GM23248 (cell line): ENCODE measurements around the gene SH3RF3. TPM values are rescaled to one million over a fixed set of nuclear protein-coding genes. Genes with fewer than 3 reads are reported as not detected.

Source experiments
- DNase-seq: peaks from one replicate; pipeline ENCODE4 v3.0.0-alpha.2; 2015
- H2AFZ ChIP-seq: fragments of 200-600 bp; sonication (generic); 2 replicates; pipeline ENCODE4 v1.6.1; 2016; ENCODE audit warnings: antibody characterized with exemption
- H3F3A ChIP-seq: fragments of 200-600 bp; sonication (generic); 2 replicates; pipeline ENCODE4 v1.6.1; 2016; ENCODE audit warnings: mild to moderate bottlenecking, antibody characterized with exemption, mixed run types; ENCODE audit not compliant: insufficient read depth
- H3K27ac ChIP-seq: fragments of 200-600 bp; sonication (generic); 2 replicates; pipeline ENCODE4 v1.5.1; 2016; ENCODE audit warnings: mild to moderate bottlenecking
- H3K27me3 ChIP-seq: fragments of 200-600 bp; sonication (generic); replicated peaks from 2 replicates; pipeline ENCODE4 v1.6.1; 2016; ENCODE audit warnings: mild to moderate bottlenecking; ENCODE audit not compliant: insufficient read depth
- H3K36me3 ChIP-seq: fragments of 200-600 bp; sonication (generic); 2 replicates; pipeline ENCODE4 v1.6.1; 2016; ENCODE audit warnings: low read depth, mild to moderate bottlenecking
- H3K4me1 ChIP-seq: fragments of 200-600 bp; sonication (generic); 2 replicates; pipeline ENCODE4 v1.6.1; 2016; ENCODE audit warnings: mild to moderate bottlenecking; ENCODE audit not compliant: insufficient read depth
- H3K4me2 ChIP-seq: fragments of 200-600 bp; sonication (generic); one replicate; pipeline ENCODE4 v1.6.1; 2016; ENCODE audit warnings: mild to moderate bottlenecking; ENCODE audit not compliant: unreplicated experiment
- H3K4me3 ChIP-seq: fragments of 200-600 bp; sonication (generic); 2 replicates; pipeline ENCODE4 v1.5.1; 2016; ENCODE audit warnings: mild to moderate bottlenecking
- H3K79me2 ChIP-seq: fragments of 200-600 bp; sonication (generic); 2 replicates; pipeline ENCODE4 v1.6.1; 2016; ENCODE audit warnings: mild to moderate bottlenecking; ENCODE audit not compliant: insufficient read depth
- H3K9ac ChIP-seq: fragments of 200-600 bp; sonication (generic); 2 replicates; pipeline ENCODE4 v1.6.1; 2016; ENCODE audit warnings: mild to moderate bottlenecking
- H3K9me2 ChIP-seq: fragments of 200-600 bp; sonication (generic); 2 replicates; pipeline ENCODE4 v1.6.1; 2016; ENCODE audit warnings: mixed run types, mild to moderate bottlenecking, moderate library complexity; ENCODE audit not compliant: insufficient read depth
- H3K9me3 ChIP-seq: fragments of 200-600 bp; sonication (generic); one replicate; pipeline ENCODE4 v1.6.1; 2017; ENCODE audit warnings: low read depth
- H4K20me1 ChIP-seq: fragments of 200-600 bp; sonication (generic); 2 replicates; pipeline ENCODE4 v1.6.0; 2016; ENCODE audit not compliant: insufficient read depth
- EZH2 ChIP-seq: fragments of 200-600 bp; sonication (generic); IDR thresholded peaks from 2 replicates; pipeline ENCODE4 v1.6.1; 2018; ENCODE audit warnings: antibody characterized with exemption, mild to moderate bottlenecking; ENCODE audit not compliant: insufficient read depth, poor library complexity, severe bottlenecking
- EZH2phosphoT487 ChIP-seq: fragments of 200-600 bp; sonication (generic); IDR thresholded peaks from 2 replicates; pipeline ENCODE4 v1.6.1; 2018; ENCODE audit warnings: antibody characterized with exemption, moderate library complexity, mild to moderate bottlenecking, low read depth; ENCODE audit not compliant: insufficient read depth
- WGBS, 2 experiments: methylation state at CpG; one replicate each; pipeline ENCODE4 v1.1.6; 2015 to 2017; ENCODE audit warnings: low lambda C conversion rate in 2 of 2, low coverage in 1 of 2; ENCODE audit errors: missing lambda C conversion rate in 2 of 2; 5-methylcytosine and 5-hydroxymethylcytosine counted together
- in situ Hi-C: fragments of 300-500 bp; cut with MboI; formaldehyde crosslinking; loops from 2 replicates; pipeline ENCODE4 v1.15.0; 2020
- polyA plus RNA-seq: library from polyadenylated mRNA; unstranded; fragments of >200 nt; fragmentation: Nextera tagmentation; extraction: Ambion mirVana; gene quantifications from 2 replicates; pipeline ENCODE4 v1.2.1, GENCODE V29; 2016
- total RNA-seq: library from RNA; depleted of rRNA; stranded (reverse); fragments of >200 nt; shearing (Covaris generic); gene quantifications from 2 replicates; pipeline ENCODE4 v1.2.3, GENCODE V29; 2014

SH3RF3 gene
- total and polyA plus RNA-seq, 2 experiments from 2014 or later = 1.5 to 5.2 TPM

DNA sequence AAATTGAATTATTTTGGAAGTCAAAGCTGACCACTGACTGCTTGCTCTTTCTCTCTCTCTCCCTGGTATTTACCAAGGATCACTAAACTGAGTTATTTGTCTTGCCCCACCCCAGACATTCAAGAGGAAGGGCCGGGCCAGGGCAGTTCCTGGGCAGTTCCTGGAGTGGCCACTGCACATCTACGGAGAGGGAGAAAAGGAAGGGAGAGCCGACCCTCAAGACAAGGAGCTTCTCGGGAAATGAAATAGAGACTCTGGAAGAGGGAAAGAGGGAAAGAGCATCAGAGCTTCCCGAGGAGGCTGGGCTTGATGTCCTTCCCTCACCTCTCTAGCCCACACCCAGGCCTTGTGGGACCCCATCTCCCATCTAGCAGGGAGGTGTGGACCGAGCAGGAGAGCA is 401.7 kb downstream of the SH3RF3 start:
- H2AFZ ChIP-seq = no peak overlapping the region
- H3K9ac ChIP-seq = no peak overlapping the region
- no peaks in the 10 kb centered on the region for H4K20me1 ChIP-seq
- no peaks in the 10 kb centered on the region for H3K36me3 ChIP-seq
- in situ Hi-C loops = no loop called here
- peaks cover 9% of the 10 kb centered on the region for H3K4me1 ChIP-seq
- H3K27me3 ChIP-seq = peaks cover 9% of the 10 kb centered on the region
- no peaks in the 10 kb centered on the region for H3F3A ChIP-seq
- no peak for TF ChIP-seq EZH2phosphoT487
- TF ChIP-seq EZH2 = no peak
- H3K9me3 ChIP-seq = no peaks in the 10 kb centered on the region
- no peak overlapping the region for H3K4me3 ChIP-seq
- no peak for DNase-seq
- 81 to 85% methylated on average over 6 of the region's 6 CpGs for WGBS, 2 experiments
- no peak overlapping the region for H3K4me2 ChIP-seq
- H3K79me2 ChIP-seq = no peaks in the 10 kb centered on the region
- no peak overlapping the region for H3K27ac ChIP-seq
- no peaks in the 10 kb centered on the region for H3K9me2 ChIP-seq

DNA sequence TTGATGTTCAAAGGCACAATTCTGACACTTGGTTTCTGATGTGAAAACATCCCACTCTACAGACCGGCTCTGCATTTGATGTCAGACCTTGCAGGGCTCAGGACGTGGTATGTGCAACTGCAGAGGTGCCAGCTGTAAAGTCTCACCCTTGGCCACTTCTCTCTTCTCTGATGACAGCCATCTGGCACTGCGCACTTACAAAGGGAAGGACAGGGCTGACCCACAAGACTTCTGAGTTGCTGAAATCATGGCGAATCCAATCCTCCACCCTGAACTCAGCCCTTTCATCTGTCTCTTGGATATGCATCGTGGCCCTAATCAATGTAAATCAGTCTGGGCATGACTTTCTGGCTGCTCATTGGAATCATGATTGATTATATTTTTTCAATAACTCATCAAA is 402.2 kb downstream of the SH3RF3 start:
- H3F3A ChIP-seq = no peaks in the 10 kb centered on the region
- no peaks in the 10 kb centered on the region for H3K79me2 ChIP-seq
- peaks cover 9% of the 10 kb centered on the region for H3K27me3 ChIP-seq
- TF ChIP-seq EZH2phosphoT487 (no peak), EZH2 (no peak)
- H3K36me3 ChIP-seq = no peaks in the 10 kb centered on the region
- no peak overlapping the region for H3K9ac ChIP-seq
- WGBS, 2 experiments = 81% methylated on average over 5 of the region's 5 CpGs
- no peaks in the 10 kb centered on the region for H3K9me3 ChIP-seq
- H3K4me2 ChIP-seq = no peak overlapping the region
- DNase-seq = no peak
- H3K9me2 ChIP-seq = no peaks in the 10 kb centered on the region
- H3K27ac ChIP-seq = no peak overlapping the region
- in situ Hi-C loops = no loop called here
- H3K4me1 ChIP-seq = peaks cover 11% of the 10 kb centered on the region
- H4K20me1 ChIP-seq = no peaks in the 10 kb centered on the region
- no peak overlapping the region for H3K4me3 ChIP-seq
- no peak overlapping the region for H2AFZ ChIP-seq

GRCh38 chr2:109531896-109532727 is 403.1 kb downstream of the SH3RF3 start:
- H3K4me1 ChIP-seq = peaks cover 19% of the 10 kb centered on the region
- no peak for DNase-seq

DNA sequence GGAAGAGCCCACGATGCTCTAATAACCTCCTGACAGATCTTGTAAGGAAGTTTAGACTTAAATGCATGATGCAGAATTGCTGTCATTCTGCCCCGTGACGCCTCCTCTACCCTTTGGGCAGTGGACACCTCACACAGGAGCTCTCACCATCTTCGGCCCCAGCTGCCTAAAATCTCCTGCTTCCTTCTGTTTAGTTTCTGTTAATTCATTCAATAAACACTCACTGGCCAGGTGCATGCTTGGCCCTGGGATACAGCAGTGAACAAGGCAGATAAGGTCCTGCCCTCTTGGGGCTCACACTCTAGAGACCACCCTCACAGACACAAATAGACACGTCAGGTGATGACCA is 403.7 kb downstream of the SH3RF3 start:
- no peak overlapping the region for H3K4me3 ChIP-seq
- H3F3A ChIP-seq = 0 out of 2 replicates have a peak, but pooled peaks cover 6% of the 10 kb centered on the region
- TF ChIP-seq EZH2phosphoT487 (no peak), EZH2 (no peak)
- peaks cover 19% of the 10 kb centered on the region for H3K4me1 ChIP-seq
- DNase-seq = no peak
- H3K9ac ChIP-seq = no peak overlapping the region
- peaks cover 9% of the 10 kb centered on the region for H3K27me3 ChIP-seq
- H3K4me2 ChIP-seq = no peak overlapping the region
- no peaks in the 10 kb centered on the region for H3K9me3 ChIP-seq
- H2AFZ ChIP-seq = no peak overlapping the region
- no peaks in the 10 kb centered on the region for H3K79me2 ChIP-seq
- in situ Hi-C loops = no loop called here
- no peaks in the 10 kb centered on the region for H3K9me2 ChIP-seq
- 67 to 76% methylated on average over 5 of the region's 5 CpGs for WGBS, 2 experiments
- no peaks in the 10 kb centered on the region for H4K20me1 ChIP-seq
- no peak overlapping the region for H3K27ac ChIP-seq
- H3K36me3 ChIP-seq = no peaks in the 10 kb centered on the region

More at GRCh38 chr2:109531896-109532727, 403.1 kb downstream of the SH3RF3 start:
- no peak overlapping the region for H3K27ac ChIP-seq
- H3K4me3 ChIP-seq = no peak overlapping the region
- peaks cover 9% of the 10 kb centered on the region for H3K27me3 ChIP-seq
- 0 out of 2 replicates have a peak, but pooled peaks cover 2% of the 10 kb centered on the region for H3F3A ChIP-seq
- WGBS, 2 experiments = 76 to 83% methylated on average over 10 of the region's 10 CpGs
- no peaks in the 10 kb centered on the region for H4K20me1 ChIP-seq
- no peaks in the 10 kb centered on the region for H3K9me2 ChIP-seq
- no peak overlapping the region for H3K4me2 ChIP-seq
- in situ Hi-C loops = no loop called here
- H3K36me3 ChIP-seq = no peaks in the 10 kb centered on the region
- H3K9ac ChIP-seq = no peak overlapping the region
- H3K9me3 ChIP-seq = no peaks in the 10 kb centered on the region
- no peaks in the 10 kb centered on the region for H3K79me2 ChIP-seq
- TF ChIP-seq EZH2phosphoT487 (no peak), EZH2 (no peak)
- H2AFZ ChIP-seq = no peak overlapping the region
